Panc1 (cell line): ENCODE measurements around the gene ZNF385C.

Experiments used
- TCF7L2 ChIP-seq: IDR thresholded peaks from 2 replicates; pipeline ENCODE4 v1.6.1; 2011; ENCODE audit warnings: mild to moderate bottlenecking, low read depth, low read length, inconsistent platforms
- TF ChIP-seq, protein P1 (sequence below): fragments of 450-650 bp; IDR thresholded peaks from 2 replicates; pipeline ENCODE4 v1.5.1; 2017; ENCODE audit warnings: mild to moderate bottlenecking

DNA sequence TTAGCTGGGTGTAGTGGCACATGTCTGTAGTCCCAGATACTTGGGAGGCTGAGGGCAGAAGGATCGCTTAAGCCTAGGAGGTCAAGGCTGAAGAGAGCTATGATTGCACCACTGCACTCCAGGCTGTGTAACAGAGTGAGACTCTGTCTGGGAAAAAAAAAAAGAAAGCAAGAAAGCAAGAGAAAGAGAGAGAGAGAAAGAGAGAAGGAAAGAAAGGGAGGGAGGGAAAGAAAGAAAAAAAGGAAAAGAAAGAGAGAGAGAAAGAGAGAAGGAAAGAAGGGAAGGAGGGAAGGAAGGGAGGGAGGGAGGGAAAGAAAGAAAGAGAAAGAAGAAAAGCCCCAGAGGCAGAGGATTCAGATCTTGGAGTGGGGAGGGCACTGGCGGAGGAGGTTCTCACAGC lies 7.7 kb upstream of the ZNF385C start:
- TF ChIP-seq, protein P1, sequence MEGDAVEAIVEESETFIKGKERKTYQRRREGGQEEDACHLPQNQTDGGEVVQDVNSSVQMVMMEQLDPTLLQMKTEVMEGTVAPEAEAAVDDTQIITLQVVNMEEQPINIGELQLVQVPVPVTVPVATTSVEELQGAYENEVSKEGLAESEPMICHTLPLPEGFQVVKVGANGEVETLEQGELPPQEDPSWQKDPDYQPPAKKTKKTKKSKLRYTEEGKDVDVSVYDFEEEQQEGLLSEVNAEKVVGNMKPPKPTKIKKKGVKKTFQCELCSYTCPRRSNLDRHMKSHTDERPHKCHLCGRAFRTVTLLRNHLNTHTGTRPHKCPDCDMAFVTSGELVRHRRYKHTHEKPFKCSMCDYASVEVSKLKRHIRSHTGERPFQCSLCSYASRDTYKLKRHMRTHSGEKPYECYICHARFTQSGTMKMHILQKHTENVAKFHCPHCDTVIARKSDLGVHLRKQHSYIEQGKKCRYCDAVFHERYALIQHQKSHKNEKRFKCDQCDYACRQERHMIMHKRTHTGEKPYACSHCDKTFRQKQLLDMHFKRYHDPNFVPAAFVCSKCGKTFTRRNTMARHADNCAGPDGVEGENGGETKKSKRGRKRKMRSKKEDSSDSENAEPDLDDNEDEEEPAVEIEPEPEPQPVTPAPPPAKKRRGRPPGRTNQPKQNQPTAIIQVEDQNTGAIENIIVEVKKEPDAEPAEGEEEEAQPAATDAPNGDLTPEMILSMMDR, result no peak
- TF ChIP-seq TCF7L2, result no peak
